T-helper 2 cell treated with Interferon-gamma antibody and Interleukin-4, amounts not matched to agents 5 μg/mL and 100 μg/mL, for 36 hours (primary cell): ENCODE measurements around the gene RASSF4.

Experiments
- DNase-seq: peaks from one replicate; pipeline ENCODE4 v3.0.0; 2021; ENCODE audit warnings: low spot score
- H3K27ac Mint-ChIP-seq: one replicate; pipeline ENCODE4 v1.8.0; 2021; ENCODE audit warnings: mild to moderate bottlenecking, mixed read lengths
- H3K27me3 Mint-ChIP-seq: one replicate; pipeline ENCODE4 v1.8.0; 2021; ENCODE audit warnings: low read depth, mixed read lengths
- H3K36me3 Mint-ChIP-seq: one replicate; pipeline ENCODE4 v1.8.0; 2021; ENCODE audit warnings: low read depth, mixed read lengths
- H3K4me1 Mint-ChIP-seq: one replicate; pipeline ENCODE4 v1.8.0; 2021; ENCODE audit warnings: low read depth, mixed read lengths
- H3K4me3 Mint-ChIP-seq: one replicate; pipeline ENCODE4 v1.8.0; 2022; ENCODE audit warnings: mild to moderate bottlenecking, moderate library complexity, mixed read lengths
- H3K9me3 Mint-ChIP-seq: one replicate; pipeline ENCODE4 v1.8.0; 2021; ENCODE audit warnings: mixed read lengths

The RASSF4 gene

DNA sequence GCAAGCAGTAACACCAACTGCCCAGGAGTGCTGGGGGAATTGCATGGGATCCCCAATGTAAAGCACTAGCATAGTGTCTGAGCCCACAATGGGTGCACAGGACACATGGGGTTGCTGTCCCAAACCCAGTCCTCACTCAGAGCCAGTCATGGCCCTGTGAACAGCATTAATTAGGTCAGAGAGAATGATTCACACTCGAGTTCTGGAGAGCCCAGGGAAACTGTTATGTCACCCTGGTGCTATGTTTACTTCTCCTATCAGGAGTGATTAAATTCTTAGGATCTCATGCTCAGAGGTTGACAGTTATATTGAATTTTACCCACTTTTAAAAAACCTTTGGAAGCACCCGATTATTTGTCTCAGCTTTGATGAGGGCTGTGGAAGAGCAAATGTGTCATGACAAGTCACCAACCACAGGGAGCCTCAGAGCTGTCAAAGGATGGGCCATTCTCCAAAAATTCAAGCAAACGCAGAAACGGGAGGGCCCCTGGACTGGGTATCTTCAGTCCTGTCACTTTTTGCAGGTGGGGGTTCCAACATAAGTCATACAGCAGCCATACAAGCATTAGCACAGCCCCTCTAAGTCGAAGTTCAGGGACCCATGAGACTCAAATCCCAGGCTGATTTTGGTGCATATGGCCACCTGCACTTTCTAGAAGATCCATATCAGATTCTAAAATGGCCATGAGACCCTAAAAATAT lies 1.3 kb upstream of the RASSF4 start:
- Mint-ChIP-seq H3K27ac (peak overlapping the region; percentile 77), H3K4me1 (peaks cover 15% of the 10 kb centered on the region), H3K9me3 (peaks cover 4% of the 10 kb centered on the region), H3K27me3 (no peaks in the 10 kb centered on the region), H3K36me3 (peaks cover 14% of the 10 kb centered on the region), H3K4me3 (peak overlapping the region; percentile 80)
- DNase-seq = no peak

DNA sequence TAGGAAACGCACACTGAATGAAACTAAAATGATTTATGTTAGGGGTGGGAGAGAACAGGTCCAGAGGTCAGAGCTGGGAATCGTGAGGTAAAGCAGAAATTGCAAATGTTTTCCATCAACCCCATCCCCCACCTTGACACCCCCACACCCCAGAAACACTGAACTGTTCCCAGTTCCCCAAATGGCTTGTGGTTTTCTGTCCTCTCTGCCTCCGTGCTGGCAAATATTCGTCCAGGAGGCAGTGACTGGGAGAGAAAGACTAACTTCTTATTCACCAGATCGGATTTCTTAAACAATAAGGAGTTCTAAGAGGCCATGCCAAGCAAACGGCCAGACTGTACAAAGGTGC lies 730 bp upstream of the RASSF4 start:
- Mint-ChIP-seq H3K27ac (peak overlapping the region; percentile 77), H3K9me3 (peaks cover 4% of the 10 kb centered on the region), H3K36me3 (peaks cover 14% of the 10 kb centered on the region), H3K4me3 (peak overlapping the region; percentile 80), H3K4me1 (peaks cover 15% of the 10 kb centered on the region), H3K27me3 (no peaks in the 10 kb centered on the region)
- no peak for DNase-seq

DNA sequence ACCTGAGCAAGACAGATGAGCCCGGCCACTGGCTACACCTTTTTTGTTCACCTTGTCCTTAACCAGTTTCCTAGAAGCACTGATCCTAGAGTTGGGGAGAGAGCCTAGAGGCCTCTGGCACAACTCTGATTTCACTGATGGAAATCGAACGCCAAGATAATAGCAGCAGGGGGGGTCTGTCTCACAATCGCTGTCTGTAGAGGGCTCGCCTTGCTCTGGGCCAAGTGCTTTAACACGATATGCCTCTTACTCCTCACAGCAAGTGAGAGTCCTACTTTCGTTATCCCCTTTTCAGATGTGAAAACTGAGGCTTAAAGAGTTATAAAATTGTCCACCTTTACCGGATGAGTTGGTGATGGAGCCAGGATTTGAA lies 472 bp downstream of the RASSF4 start:
- Mint-ChIP-seq H3K27me3 (no peaks in the 10 kb centered on the region), H3K9me3 (peaks cover 4% of the 10 kb centered on the region), H3K27ac (no peak overlapping the region), H3K4me3 (peak overlapping the region; percentile 80), H3K4me1 (peaks cover 15% of the 10 kb centered on the region), H3K36me3 (peaks cover 11% of the 10 kb centered on the region)
- no peak for DNase-seq

DNA sequence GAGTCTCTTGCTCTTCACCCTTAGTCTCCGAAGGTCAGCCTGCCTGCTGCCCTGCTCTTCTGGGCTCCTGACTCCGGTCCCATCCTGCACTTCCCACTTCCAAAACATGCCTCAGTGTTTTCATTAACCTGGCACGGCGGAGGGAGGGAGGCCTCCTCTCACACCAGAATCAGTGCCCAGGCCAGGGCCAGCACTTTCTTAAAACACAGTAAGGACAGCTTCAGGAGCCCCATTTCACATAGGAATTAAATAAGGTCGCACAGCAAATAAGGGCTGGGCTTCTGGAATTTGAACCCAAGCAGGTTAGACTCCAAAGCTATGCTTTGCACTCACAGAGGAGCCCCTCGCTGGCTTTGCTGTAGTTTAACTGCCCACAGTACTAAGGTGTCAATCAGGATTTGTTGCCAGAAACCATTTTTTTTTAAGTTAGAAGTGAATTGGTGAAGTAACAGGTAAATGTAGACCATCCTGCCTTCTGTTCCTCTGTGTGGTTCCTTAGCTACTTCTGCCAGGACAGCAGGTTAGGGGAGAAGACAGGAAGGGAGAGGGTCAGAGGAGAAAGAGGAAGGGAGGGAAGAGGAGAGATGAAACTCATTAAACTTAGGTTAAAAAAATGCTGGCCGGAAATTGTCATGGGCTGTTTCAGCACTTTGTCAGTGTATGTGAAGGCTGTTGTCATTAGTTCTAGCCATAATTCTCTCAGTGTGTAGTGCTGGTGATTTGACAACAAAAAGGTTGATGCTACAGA lies 1.1 kb downstream of the RASSF4 start:
- peaks cover 11% of the 10 kb centered on the region for H3K36me3 Mint-ChIP-seq
- no peak for DNase-seq
- H3K27ac Mint-ChIP-seq = no peak overlapping the region
- no peaks in the 10 kb centered on the region for H3K27me3 Mint-ChIP-seq
- H3K4me1 Mint-ChIP-seq = peaks cover 16% of the 10 kb centered on the region
- H3K9me3 Mint-ChIP-seq = peaks cover 4% of the 10 kb centered on the region
- H3K4me3 Mint-ChIP-seq = peak overlapping the region; percentile 80

DNA sequence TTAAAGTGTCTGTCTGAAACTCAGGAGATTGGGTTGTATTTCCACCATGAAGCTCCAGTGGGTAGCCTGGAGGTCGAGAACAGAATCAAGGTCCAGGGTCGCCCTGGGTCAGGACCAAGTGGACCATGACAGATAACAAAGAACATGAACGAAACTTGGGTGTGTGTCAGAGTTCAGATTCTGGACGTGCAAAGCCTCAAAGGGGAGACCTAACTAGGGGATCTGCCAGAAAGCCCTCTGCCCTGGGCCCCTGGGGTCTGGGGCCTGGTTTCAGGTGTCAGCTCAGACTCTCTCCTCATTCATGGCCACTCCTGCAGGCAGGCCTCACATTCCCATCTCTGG lies 1.6 kb downstream of the RASSF4 start:
- H3K27ac Mint-ChIP-seq = no peak overlapping the region
- no peak for DNase-seq
- H3K4me3 Mint-ChIP-seq = peak overlapping the region; percentile 7
- H3K4me1 Mint-ChIP-seq = peaks cover 18% of the 10 kb centered on the region
- peaks cover 4% of the 10 kb centered on the region for H3K9me3 Mint-ChIP-seq
- no peaks in the 10 kb centered on the region for H3K27me3 Mint-ChIP-seq
- peaks cover 9% of the 10 kb centered on the region for H3K36me3 Mint-ChIP-seq

DNA sequence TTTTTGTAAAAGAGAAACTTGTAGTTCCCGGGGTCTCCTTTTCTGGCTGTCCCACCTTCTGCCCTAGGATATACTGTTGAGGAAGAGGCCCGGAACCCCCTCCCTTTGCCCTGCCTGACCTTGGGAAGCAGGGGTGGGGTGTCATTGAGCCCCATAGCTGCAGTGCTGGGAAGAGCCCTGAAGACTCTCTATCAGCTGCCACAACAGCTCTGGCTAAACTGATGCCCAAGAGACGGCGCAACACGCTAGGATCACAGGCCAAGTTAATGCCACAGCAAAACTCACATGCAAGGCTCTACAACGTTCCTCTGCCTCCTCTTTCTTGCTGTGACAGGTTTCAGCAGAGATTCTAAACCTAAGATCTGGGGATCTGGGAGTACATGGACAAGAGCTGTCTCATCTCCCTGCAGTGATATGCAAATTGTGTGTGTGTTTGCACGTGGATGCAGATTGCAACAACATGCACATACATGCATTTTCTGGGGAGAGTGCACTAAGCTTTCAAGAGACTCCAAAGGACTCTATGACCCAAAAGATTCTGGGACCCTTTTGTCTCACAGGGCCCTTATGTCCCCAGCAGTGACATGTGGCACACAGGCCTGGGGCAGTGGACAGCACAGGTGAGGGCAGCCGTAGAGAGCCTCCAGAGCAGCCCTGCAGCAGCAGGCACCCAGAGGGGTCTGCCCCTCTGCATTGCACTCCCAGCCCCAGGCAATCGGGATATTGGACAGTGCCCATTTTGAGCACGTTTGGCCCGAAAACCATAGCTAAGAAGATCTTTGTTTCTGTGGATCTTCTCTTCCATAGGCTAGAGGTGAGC lies 2.5 kb downstream of the RASSF4 start:
- Mint-ChIP-seq H3K4me3 (no peak overlapping the region), H3K9me3 (no peaks in the 10 kb centered on the region), H3K4me1 (peaks cover 19% of the 10 kb centered on the region), H3K27ac (no peak overlapping the region), H3K27me3 (no peaks in the 10 kb centered on the region), H3K36me3 (peaks cover 2% of the 10 kb centered on the region)
- DNase-seq = no peak

DNA sequence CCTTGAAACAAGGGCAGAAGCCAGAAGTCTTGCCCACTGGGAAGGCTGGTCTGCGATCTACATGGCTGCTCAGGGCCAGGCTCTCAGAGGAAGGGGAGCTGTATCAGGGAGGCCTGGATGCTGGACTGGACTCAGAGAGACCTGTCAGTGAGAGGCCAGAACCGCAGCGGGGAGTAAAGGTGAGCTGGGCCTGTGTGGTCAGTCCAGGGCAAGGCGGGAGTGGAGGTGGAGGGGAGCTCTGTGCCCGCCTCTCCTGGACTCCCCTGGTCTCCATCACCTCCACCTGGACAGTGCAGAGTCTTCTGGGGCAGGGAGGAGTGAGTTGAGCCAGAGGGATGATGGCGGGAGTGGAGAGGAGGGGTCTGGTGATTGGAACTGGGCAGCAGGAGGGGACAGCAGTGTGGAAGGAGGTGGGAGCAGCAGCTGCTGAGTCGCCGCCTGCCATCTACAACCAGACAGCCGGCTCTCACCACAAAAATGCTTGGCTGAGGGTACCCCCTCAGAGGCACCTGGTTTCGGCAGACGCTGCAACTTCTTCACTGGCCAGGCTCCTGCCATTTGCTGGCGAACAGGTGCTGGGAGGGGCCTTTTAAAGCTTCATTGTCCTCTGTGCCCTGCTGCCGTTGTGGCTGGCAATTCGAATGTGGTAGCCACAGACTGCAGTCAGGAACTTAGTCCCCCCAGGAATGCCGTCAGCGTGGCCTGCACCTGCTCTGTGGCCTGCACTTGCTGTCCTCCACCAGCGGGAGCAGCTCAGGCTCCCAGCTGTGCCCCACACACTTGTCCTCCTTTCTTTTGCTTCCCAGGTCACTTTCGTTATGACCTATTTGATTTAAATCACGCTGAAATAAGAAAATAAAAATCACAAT lies 3.5 kb downstream of the RASSF4 start:
- Mint-ChIP-seq H3K27me3 (no peaks in the 10 kb centered on the region), H3K36me3 (no peaks in the 10 kb centered on the region), H3K4me1 (peaks cover 25% of the 10 kb centered on the region), H3K27ac (no peak overlapping the region), H3K9me3 (no peaks in the 10 kb centered on the region), H3K4me3 (no peak overlapping the region)
- DNase-seq = no peak

DNA sequence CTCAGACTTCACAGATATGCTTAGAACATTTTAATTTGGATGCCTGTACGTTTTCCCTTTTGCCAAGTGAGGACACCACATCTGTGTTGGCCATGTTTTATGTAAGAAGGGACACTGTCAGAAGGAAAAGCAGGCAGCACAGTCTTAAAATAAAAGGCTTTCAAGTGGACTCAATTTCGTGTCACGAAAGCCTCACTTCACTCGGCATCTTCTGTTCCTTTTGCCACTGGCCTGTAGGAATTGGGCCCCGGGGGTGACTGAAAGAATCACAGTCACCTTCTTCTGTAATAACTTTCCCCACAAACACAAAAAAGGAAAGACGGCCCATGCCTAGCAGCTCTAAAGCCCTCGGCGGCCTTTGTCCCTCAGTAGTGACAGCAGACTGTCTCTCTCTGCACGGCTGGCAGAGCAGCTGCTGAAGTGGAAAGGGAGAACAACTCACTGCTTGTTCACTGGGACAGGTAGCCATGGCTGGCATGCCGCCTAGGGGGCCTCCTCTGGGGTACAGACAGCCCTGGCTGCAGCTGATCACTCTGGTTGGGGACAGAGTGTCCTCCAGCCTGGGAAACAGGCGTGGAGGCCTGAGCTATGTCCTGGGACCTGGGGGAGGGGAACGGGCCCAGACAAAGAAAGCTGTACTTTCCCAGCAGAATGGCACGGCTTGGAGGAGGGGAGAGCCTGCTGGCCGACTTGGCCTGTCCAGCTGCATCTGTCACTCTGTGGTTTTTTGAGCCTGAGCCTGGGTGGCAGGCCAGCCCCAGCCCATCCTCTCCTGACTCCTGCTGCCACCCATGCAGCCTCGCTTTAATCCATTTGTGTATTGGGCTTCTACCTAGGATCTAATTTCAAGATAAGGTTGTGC lies 4.4 kb downstream of the RASSF4 start:
- H3K27ac Mint-ChIP-seq = no peak overlapping the region
- no peak for DNase-seq
- H3K4me1 Mint-ChIP-seq = peaks cover 28% of the 10 kb centered on the region
- no peaks in the 10 kb centered on the region for H3K9me3 Mint-ChIP-seq
- no peaks in the 10 kb centered on the region for H3K36me3 Mint-ChIP-seq
- no peaks in the 10 kb centered on the region for H3K27me3 Mint-ChIP-seq
- H3K4me3 Mint-ChIP-seq = no peak overlapping the region

DNA sequence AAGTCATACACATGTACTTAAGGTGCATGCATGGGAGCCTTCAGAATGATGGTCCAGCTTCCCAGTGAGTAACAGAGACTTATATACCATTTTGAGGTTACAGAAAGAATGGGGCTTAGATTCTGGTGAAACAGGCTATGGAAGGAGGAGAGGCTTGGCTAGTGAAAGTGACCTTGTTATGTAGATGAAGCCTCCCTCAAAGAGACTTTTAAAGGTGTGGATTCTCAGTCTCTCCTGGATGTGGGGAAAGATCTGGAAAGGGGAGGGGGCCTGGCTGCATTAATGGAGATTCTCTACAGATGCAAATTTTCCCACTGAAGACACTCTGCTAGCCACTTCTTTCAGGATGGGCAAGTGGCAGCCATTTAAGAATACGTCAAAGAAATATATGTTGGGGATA lies 5.5 kb downstream of the RASSF4 start:
- peaks cover 30% of the 10 kb centered on the region for H3K4me1 Mint-ChIP-seq

DNA sequence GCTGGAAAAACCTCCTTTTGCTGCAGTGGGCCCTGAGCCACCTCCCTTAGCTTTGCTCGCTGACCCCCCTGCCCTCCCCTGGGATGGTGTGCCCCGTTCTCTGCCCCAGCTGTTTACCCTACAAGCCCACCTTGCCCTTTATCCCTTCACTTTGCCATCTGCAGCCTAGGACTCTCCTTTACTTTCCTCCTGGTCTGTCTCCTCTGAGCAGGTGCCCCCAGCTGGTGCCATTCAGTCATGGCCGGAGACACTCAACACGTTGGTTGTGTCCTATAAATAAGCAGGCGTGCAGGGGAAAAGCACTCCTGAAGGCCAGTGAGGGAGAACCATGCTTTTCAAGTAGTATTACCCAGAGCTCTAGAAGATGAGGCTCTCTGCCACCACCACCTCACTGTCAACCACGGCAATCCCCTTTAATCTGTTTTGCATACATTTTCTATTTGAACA lies 6.1 kb downstream of the RASSF4 start:
- Mint-ChIP-seq H3K27me3 (no peaks in the 10 kb centered on the region), H3K4me1 (peaks cover 27% of the 10 kb centered on the region), H3K36me3 (no peaks in the 10 kb centered on the region), H3K27ac (no peak overlapping the region), H3K9me3 (no peaks in the 10 kb centered on the region), H3K4me3 (no peak overlapping the region)
- no peak for DNase-seq

More for the DNA sequence above, 5.5 kb downstream of the RASSF4 start:
- Mint-ChIP-seq H3K27ac (no peak overlapping the region), H3K9me3 (no peaks in the 10 kb centered on the region), H3K27me3 (no peaks in the 10 kb centered on the region), H3K4me3 (no peak overlapping the region), H3K36me3 (no peaks in the 10 kb centered on the region)
- no peak for DNase-seq

DNA sequence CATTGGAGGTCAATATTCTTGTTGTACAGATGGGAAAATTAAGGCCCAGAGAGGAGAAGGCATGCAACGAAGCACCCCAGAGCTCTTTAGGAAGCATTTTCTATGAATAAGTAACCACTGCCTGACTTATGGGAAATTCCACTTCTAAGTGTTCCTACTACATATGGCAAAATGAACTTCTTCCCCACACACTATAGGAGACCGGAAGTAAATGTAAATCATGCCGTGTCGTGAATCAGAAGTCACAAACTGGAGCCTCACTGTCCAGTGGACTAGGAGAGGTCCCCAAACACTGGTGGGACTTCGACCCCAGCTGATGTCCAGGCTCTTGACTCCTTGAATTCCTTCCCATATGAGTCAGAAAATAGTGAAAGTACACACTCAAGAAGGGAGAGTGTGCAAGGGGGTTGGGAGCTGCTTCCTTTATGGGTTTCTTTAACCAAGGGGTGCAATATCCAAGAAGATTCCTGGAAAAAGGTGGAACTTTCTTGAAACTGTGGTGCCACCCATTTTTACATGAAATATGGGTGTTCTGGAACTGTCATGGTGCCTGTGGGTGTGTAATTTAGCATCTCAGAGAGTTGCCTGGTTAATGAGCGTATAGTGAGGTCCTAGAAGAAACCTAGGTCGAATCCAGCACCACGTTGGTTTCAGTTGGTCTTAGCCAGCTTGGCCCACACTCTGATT lies 6.7 kb downstream of the RASSF4 start:
- no peak overlapping the region for H3K27ac Mint-ChIP-seq
- H3K27me3 Mint-ChIP-seq = no peaks in the 10 kb centered on the region
- H3K4me1 Mint-ChIP-seq = peaks cover 25% of the 10 kb centered on the region
- DNase-seq = no peak
- no peaks in the 10 kb centered on the region for H3K36me3 Mint-ChIP-seq
- H3K9me3 Mint-ChIP-seq = no peaks in the 10 kb centered on the region
- H3K4me3 Mint-ChIP-seq = no peak overlapping the region

DNA sequence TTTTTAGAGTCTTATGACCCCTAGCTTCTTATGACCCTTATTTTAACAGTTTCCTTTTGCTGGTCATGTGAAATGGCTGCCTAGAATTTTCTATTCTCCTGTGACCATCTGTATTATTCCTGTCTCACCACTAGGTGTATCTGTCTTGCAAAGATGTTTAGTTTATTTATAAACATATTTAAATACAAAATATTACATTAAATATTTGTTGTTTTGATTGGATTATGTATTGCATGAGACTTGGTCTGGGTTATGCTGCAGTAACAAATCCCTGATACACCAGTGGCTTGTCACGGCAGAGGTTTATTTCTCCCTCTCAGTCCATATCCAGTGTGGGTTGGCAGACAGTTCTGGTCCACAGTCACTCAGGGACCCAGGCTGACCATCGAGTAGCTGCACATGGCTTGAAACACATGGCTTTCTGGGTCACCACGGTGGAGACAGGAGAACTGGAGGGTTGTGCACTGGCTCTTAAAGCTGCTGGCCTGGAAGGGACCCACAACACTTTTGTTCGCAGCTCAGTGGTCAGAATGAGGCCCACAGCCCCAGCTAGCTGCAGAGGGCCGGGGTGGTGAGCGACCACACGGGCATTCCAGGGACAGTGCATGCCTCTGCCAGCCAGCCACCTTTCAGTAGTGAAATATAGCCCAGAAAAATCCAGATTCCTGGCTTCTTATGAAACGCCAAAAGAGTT lies 7.4 kb downstream of the RASSF4 start:
- H3K9me3 Mint-ChIP-seq = no peaks in the 10 kb centered on the region
- no peak for DNase-seq
- no peak overlapping the region for H3K4me3 Mint-ChIP-seq
- no peaks in the 10 kb centered on the region for H3K27me3 Mint-ChIP-seq
- H3K4me1 Mint-ChIP-seq = peaks cover 25% of the 10 kb centered on the region
- no peaks in the 10 kb centered on the region for H3K36me3 Mint-ChIP-seq
- H3K27ac Mint-ChIP-seq = no peak overlapping the region
